Uterus (tissue), 2 donors: ENCODE measurements around the gene WFS1.

ENCODE experiments used
- CTCF ChIP-seq, 4 experiments: fragments of 200-600 bp in 2 of 4; fragments of 450-650 bp in 2 of 4; sonication (generic) in 2 of 4; IDR thresholded peaks; one replicate each; pipeline ENCODE4 v1.5.1; 2016 to 2019; ENCODE audit warnings: antibody characterized with exemption in 4 of 4, mild to moderate bottlenecking in 2 of 4, moderate library complexity in 1 of 4
- POLR2A ChIP-seq, 2 donors: fragments of 450-650 bp; IDR thresholded peaks; one replicate each; pipeline ENCODE4 v1.6.1; 2016; ENCODE audit warnings: antibody characterized with exemption in 2 of 2, mild to moderate bottlenecking in 1 of 2, moderate library complexity in 1 of 2

- TF ChIP-seq CTCF (IDR thresholded peaks at IDR 0.05) (no peak), POLR2A (IDR thresholded peaks at IDR 0.05) (no peak)
These were observed 36.6 kb downstream of the WFS1 start for GRCh38 chr4:6306299-6306698.
